GM19023 (cell line): Measurements from ENCODE around the gene ZNF581.
A peak's percentile ranks its signal among the peaks of the same experiment; 100 is the strongest.

Source experiments
- ATAC-seq: cut with Tn5 transposase; IDR thresholded peaks from one replicate; pipeline ENCODE4 v1.9.1; 2021; ENCODE audit warnings: mild to moderate bottlenecking, moderate library complexity; ENCODE audit not compliant: unreplicated experiment

The ZNF581 gene

GRCh38 chr19:55677572-55678028 lies 34.2 kb downstream of the ZNF581 start:
- ATAC-seq: no peak

GRCh38 chr19:55678121-55678671 lies 34.7 kb downstream of the ZNF581 start:
- peak; percentile 62 for ATAC-seq

DNA sequence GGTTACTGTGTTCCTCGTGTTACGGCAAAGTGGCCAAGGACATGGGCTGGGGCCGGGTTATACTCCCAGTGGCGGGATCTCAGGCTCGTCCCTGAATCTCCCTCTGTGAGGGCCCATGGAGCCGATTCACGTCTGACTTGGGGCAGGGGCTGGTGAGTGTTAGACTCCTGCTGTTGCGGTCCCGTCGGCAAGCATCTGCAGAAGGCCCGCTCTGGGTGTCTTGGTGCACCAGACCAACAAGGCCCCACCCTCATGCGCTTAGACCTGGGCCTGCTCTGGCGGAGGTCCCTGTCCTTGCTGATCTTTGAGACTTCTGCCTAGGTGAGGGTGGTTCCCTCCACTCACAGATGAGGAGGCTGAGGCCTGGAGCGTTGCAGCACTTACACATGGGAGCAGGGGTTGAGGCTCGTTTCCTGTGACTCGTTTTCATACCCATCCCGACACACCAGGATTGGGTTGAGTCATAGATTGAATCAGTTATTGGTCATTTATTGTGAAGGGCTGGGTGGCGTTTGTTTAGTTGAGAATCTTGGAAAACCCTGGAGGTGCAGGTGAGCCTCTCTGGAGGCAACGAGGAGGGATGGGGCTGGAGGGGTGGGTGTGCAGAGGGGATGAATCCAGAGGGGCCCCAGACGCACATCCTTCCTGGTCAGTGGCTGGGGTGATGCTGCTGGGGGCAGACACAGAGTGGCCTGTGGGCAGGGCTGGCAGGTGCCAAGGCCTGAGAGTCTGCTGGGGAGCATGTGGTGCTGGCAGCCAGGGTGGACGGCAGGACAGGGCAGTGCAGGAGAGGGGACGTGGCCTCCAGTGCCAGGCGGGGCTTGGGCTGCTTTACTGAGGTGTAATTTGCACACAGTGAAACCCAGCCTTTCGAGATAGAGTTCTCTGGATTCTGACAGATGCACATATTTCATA lies 36.2 kb downstream of the ZNF581 start:
- no peak for ATAC-seq

GRCh38 chr19:55680339-55681130 lies 37.1 kb downstream of the ZNF581 start:
- ATAC-seq: no peak

GRCh38 chr19:55681131-55682092 lies 38.0 kb downstream of the ZNF581 start:
- no peak for ATAC-seq

DNA sequence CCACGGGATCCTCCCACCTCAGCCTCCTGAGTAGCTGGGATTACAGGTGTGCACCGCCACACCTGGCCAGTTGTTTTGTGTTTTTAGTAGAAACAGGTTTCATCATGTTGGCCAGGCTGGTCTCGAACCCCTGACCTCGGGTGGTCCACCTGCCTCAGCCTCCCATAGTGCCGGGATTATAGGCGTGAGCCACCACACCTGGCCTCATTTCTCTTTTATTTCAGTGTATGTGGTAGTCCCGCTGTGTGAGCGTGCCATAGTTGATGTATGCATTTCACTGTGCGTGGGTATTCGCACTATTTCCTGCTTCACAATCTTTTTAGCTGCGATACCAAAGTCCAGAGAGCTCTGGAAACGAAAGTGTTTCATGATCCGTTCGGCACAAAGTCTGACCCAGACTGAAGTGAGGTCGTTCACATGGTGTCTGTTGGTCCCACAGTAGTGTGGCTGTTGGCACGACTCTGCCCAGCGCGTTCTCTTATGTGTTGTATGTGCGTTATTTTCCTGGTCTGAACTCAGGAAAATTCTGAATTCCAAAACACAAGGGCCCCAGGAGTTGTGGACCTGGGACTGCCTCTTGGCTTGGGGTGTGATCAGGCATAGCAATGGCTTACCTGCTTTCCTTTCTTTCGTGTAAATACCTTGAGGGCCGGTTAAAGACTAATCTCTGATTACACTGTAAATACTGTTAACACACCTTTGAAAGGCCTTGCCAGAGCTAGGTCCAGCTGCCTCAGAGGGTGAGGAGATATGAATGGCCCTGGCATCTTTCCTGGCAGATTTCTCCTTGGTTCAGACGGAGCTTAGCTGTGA lies 40.2 kb downstream of the ZNF581 start:
- no peak for ATAC-seq

DNA sequence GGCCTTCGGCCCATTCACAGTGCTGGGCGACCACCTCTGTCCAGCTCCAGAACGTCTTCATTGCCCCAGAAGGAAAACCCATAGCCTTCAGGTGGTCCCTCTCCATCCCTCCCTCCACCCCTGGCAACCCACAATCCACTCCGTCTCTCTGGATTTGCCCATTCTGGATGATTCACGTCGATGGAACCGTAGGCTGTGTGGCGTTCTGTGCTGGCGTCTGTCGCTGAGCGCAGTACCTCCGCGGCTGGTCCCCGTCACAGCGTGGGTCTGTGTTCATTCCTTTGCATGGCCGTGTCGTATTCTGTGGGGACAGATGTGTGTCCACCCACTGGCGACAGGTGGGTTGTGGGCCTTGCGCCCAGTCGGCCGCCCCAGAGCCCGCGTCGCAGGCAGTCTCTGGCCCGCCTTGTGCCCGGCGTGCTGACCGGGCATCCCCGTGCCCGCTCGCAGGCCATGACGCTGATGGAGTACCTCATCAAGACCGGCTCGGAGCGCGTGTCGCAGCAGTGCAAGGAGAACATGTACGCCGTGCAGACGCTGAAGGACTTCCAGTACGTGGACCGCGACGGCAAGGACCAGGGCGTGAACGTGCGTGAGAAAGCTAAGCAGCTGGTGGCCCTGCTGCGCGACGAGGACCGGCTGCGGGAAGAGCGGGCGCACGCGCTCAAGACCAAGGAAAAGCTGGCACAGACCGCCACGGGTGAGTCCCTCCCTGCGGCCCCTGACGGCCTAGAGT lies 41.7 kb downstream of the ZNF581 start:
- no peak for ATAC-seq

DNA sequence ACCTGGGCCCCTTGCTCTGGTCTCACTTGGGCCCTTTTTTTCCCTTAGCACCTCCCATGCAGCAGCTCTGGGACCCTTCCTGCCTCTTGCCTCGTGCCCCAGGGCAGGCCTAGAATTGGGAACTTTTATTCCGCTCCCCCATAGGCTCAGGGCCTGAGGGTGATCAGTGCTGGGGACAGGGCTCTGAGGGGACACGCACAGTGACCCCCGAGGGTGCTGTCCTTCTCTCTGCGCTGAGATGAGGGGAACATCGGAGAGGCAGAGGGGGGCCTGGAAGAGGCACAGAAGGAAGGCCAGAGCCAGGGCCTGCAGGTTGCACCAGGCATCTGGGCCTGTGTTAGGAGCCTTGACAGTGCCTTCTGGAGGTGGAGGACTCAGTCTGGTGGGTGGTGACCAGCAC lies 42.3 kb downstream of the ZNF581 start:
- ATAC-seq: no peak

GRCh38 chr19:55686311-55687050 lies 43.0 kb downstream of the ZNF581 start:
- ATAC-seq: no peak

DNA sequence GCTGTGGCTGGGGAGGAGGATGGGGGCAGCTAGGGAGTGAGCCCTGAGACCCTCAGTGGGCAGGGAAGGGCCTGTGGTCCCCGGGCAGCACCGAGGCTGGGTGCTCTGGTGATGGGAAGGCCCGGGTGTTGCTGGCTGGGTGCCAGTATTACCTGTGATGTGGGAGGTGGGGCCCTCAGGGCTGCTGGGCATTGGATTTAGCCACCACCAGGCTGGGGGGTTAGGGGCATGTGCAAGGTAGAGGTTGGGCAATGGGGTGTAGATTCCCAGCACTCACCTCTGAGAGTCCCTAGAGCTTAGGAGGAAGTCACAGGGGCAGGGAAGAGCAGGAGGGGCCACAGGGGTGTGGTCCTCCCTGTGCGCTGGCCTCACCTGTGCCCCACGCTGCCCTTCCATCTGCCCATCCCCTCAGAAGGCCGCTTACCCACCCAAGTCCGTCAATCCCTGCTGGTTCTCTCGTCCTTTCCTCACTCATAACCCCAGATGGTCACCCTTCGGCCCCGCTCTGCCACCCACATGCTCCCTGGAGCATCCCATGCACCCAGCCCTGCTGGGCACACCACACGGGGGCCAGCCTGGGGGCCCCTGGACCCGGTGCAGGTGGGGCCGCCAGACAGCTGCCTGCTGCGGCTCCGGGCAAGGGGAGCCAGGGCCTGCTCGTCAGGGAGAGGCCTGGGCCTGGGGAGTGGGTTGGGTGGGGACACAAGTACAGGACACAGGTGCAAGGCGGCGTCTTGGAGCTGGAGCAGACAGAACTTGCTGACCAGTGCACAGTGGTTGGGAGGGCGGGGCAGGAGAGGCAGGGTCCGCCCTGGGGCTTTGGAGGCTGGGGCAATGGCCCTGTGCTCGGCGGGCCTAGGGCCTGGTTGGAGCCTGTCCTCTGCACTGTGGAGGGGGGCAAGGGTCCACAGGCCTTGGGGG lies 44.1 kb downstream of the ZNF581 start:
- ATAC-seq: no peak

GRCh38 chr19:55688422-55689218 lies 45.2 kb downstream of the ZNF581 start:
- ATAC-seq: no peak

- no peak for ATAC-seq
Measured at GRCh38 chr19:55689411-55690108, 46.1 kb downstream of the ZNF581 start.

- ATAC-seq: no peak
Measured at GRCh38 chr19:55690109-55690768, 46.8 kb downstream of the ZNF581 start.

DNA sequence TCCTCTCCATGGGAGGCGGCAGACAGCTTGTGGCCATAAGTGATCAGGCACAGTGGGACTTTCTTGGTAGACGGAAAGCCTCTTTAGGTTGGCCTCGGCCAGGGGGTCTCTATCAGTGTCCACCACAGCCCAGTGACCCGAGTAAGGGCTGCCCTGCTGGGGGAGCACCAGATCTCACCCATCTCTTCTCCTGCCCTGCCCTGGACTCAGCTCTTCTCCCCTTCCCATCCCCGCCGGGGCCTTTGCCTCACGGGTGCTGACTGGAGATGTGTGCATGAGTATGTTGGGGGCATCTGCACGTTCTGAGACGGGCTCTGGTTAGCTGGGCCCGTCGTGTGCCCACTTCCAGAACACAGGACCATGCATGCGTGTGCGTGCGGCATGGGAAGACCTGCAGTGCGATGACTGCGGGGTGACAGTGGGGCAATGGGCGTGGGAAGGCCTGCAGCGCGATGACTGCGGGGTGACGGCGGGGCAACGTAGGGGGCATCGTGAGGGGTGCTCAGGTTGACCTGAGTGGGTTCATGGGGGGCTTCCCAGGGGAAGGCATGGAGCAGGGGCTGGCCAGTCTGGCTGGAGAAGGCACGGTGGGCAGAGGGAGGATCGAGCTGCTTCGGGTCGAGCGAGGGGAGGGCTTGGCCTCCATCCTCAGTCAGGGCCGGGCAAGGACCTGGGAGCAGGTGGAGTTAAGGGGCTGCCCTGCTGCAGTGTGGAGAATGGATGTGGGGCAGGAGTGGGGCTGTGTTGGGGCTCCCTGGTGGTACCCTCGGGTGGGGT lies 47.5 kb downstream of the ZNF581 start:
- no peak for ATAC-seq
